Measurements from ENCODE around the gene USP6NL.

The USP6NL gene

GRCh38 chr10:11444155-11444530 lies 167.3 kb downstream of the USP6NL start:
- DNase-seq (ENCODE audit: extremely low spot score): no peak
- POLR2A ChIA-PET: no interaction called here
- TF ChIP-seq L3MBTL2 (conservative IDR thresholded peaks at IDR 0.05): no peak
- no peak for TF ChIP-seq FOXK2 (IDR thresholded peaks at IDR 0.05)
- TF ChIP-seq HDGF (IDR thresholded peaks at IDR 0.05; ENCODE audit: borderline replicate concordance): no peak
- TF ChIP-seq ZNF384 (IDR thresholded peaks at IDR 0.05): no peak
- TF ChIP-seq PKNOX1 (IDR thresholded peaks at IDR 0.05): no peak
- no peak for TF ChIP-seq ELF4 (IDR thresholded peaks at IDR 0.05)
- TF ChIP-seq SP1 (IDR thresholded peaks at IDR 0.05): no peak
- no peak for TF ChIP-seq CTBP1 (IDR thresholded peaks at IDR 0.05; ENCODE audit: borderline replicate concordance)
- no peak for TF ChIP-seq LEF1 (IDR thresholded peaks at IDR 0.05; ENCODE audit: borderline replicate concordance)
- TF ChIP-seq ARNT (IDR thresholded peaks at IDR 0.05): no peak
- TF ChIP-seq BHLHE40 (IDR thresholded peaks at IDR 0.05; ENCODE audit: borderline replicate concordance): no peak
- no peak for TF ChIP-seq TARDBP (IDR thresholded peaks at IDR 0.05)
- TF ChIP-seq FOXA1 (IDR thresholded peaks at IDR 0.05): no peak
- TF ChIP-seq SUZ12 (IDR thresholded peaks at IDR 0.05): no peak
- no peak for TF ChIP-seq NFRKB (IDR thresholded peaks at IDR 0.05)
- no peak for TF ChIP-seq FOXM1 (IDR thresholded peaks at IDR 0.05; ENCODE audit: borderline replicate concordance)
- CTCF ChIA-PET: interaction anchor here (0.7 kb wide), 1 partner anchor 13 kb away, joined by 3 read pairs; no protein-coding TSS in a partner anchor

GRCh38 chr10:11443468-11444154 lies 167.8 kb downstream of the USP6NL start:
- CTCF ChIA-PET: interaction anchor here (0.7 kb wide), 1 partner anchor 14 kb away, joined by 3 read pairs; no protein-coding TSS in a partner anchor
- POLR2A ChIA-PET: no interaction called here
- no peak for TF ChIP-seq NFRKB (IDR thresholded peaks at IDR 0.05)
- no peak for TF ChIP-seq BHLHE40 (IDR thresholded peaks at IDR 0.05; ENCODE audit: borderline replicate concordance)
- TF ChIP-seq CTBP1 (IDR thresholded peaks at IDR 0.05; ENCODE audit: borderline replicate concordance): no peak
- TF ChIP-seq LEF1 (IDR thresholded peaks at IDR 0.05; ENCODE audit: borderline replicate concordance): no peak
- TF ChIP-seq FOXM1 (IDR thresholded peaks at IDR 0.05; ENCODE audit: borderline replicate concordance): no peak
- TF ChIP-seq FOXA1 (IDR thresholded peaks at IDR 0.05): no peak
- no peak for TF ChIP-seq TARDBP (IDR thresholded peaks at IDR 0.05)
- TF ChIP-seq SUZ12 (IDR thresholded peaks at IDR 0.05): no peak
- no peak for TF ChIP-seq L3MBTL2 (conservative IDR thresholded peaks at IDR 0.05)
- DNase-seq (ENCODE audit: extremely low spot score): no peak

GRCh38 chr10:11442001-11442773 lies 169.3 kb downstream of the USP6NL start:
- POLR2A ChIA-PET: no interaction called here
- CTCF ChIA-PET: no interaction called here
- no peak for DNase-seq (ENCODE audit: extremely low spot score)
- no peak for TF ChIP-seq FOXA1 (IDR thresholded peaks at IDR 0.05)
- TF ChIP-seq L3MBTL2 (conservative IDR thresholded peaks at IDR 0.05): no peak
- TF ChIP-seq PKNOX1 (IDR thresholded peaks at IDR 0.05): no peak
- TF ChIP-seq FOXM1 (IDR thresholded peaks at IDR 0.05; ENCODE audit: borderline replicate concordance): no peak
- no peak for TF ChIP-seq HDGF (IDR thresholded peaks at IDR 0.05; ENCODE audit: borderline replicate concordance)
- no peak for TF ChIP-seq TARDBP (IDR thresholded peaks at IDR 0.05)
- TF ChIP-seq SP1 (IDR thresholded peaks at IDR 0.05): no peak
- TF ChIP-seq ARNT (IDR thresholded peaks at IDR 0.05): no peak

- CTCF ChIA-PET: no interaction called here
- no peak for DNase-seq (ENCODE audit: extremely low spot score)
These were observed 170.3 kb downstream of the USP6NL start for GRCh38 chr10:11441151-11441535.

More at GRCh38 chr10:11441151-11441535, 170.3 kb downstream of the USP6NL start:
- POLR2A ChIA-PET: no interaction called here
- TF ChIP-seq LEF1 (IDR thresholded peaks at IDR 0.05; ENCODE audit: borderline replicate concordance) (no peak), HDGF (IDR thresholded peaks at IDR 0.05; ENCODE audit: borderline replicate concordance) (no peak), TARDBP (IDR thresholded peaks at IDR 0.05) (no peak), NFRKB (IDR thresholded peaks at IDR 0.05) (no peak), PKNOX1 (IDR thresholded peaks at IDR 0.05) (no peak), FOXM1 (IDR thresholded peaks at IDR 0.05; ENCODE audit: borderline replicate concordance) (no peak), SUZ12 (IDR thresholded peaks at IDR 0.05) (no peak), ARNT (IDR thresholded peaks at IDR 0.05) (no peak), CTBP1 (IDR thresholded peaks at IDR 0.05; ENCODE audit: borderline replicate concordance) (no peak), FOXA1 (IDR thresholded peaks at IDR 0.05) (no peak), FOXK2 (IDR thresholded peaks at IDR 0.05) (no peak), SP1 (IDR thresholded peaks at IDR 0.05) (no peak), ELF4 (IDR thresholded peaks at IDR 0.05) (no peak), BHLHE40 (IDR thresholded peaks at IDR 0.05; ENCODE audit: borderline replicate concordance) (no peak), L3MBTL2 (conservative IDR thresholded peaks at IDR 0.05) (no peak), ZNF384 (IDR thresholded peaks at IDR 0.05) (no peak)
